Activated B cell treated with CpG ODN at 0.5 μM for 24 hours (primary cell): ENCODE measurements around the gene PIGM. TPM values are rescaled to one million over a fixed set of nuclear protein-coding genes. Genes with fewer than 3 reads are reported as not detected.

Experiments
- ATAC-seq: fragments of 200-7000 bp; cut with Tn5 transposase; one replicate; pipeline ENCODE4 v1.10.0; 2021; ENCODE audit warnings: low read depth, mild to moderate bottlenecking, moderate library complexity
- CTCF ChIA-PET: fragments of 350-600 bp; sonication (Branson Sonifier 250); formaldehyde crosslinking; loops from one replicate; lab custom pipeline; 2021; ENCODE audit warnings: antibody characterized with exemption; lab: Charles Lee
- POLR2A ChIA-PET: fragments of 350-600 bp; sonication (Branson Sonifier 250); formaldehyde crosslinking; loops from one replicate; lab custom pipeline; 2021; ENCODE audit warnings: antibody characterized with exemption; lab: Charles Lee
- DNase-seq: peaks from one replicate; pipeline ENCODE4 v3.0.0; 2022
- H3K27ac Mint-ChIP-seq: one replicate; pipeline ENCODE4 v1.8.0; 2020; ENCODE audit warnings: mixed read lengths
- H3K27me3 Mint-ChIP-seq: one replicate; pipeline ENCODE4 v1.8.0; 2021; ENCODE audit warnings: mixed read lengths
- H3K36me3 Mint-ChIP-seq: one replicate; pipeline ENCODE4 v1.8.0; 2021; ENCODE audit warnings: low read depth, mixed read lengths
- H3K4me1 Mint-ChIP-seq: one replicate; pipeline ENCODE4 v1.8.0; 2021; ENCODE audit warnings: mixed read lengths
- H3K4me3 Mint-ChIP-seq: one replicate; pipeline ENCODE4 v1.8.0; 2020; ENCODE audit warnings: mild to moderate bottlenecking, mixed read lengths
- H3K9me3 Mint-ChIP-seq: one replicate; pipeline ENCODE4 v1.8.0; 2020; ENCODE audit warnings: mixed read lengths
- intact Hi-C: fragments of 100-400 bp; cut with micrococcal nuclease; formaldehyde crosslinking; loops from one replicate; pipeline ENCODE4 v1.15.1; 2024
- total RNA-seq: library from RNA; stranded (reverse); gene quantifications from 2 replicates; pipeline ENCODE4 v1.2.3, GENCODE V29; 2022
- TF ChIP-seq, protein P1 (sequence below): fragments of 200-600 bp; IDR thresholded peaks from one replicate; pipeline ENCODE4 v1.8.0; 2022; ENCODE audit warnings: antibody characterized with exemption, mild to moderate bottlenecking

Gene PIGM
- total RNA-seq, 1 donor from 2014 or later, result 5.3 TPM

DNA sequence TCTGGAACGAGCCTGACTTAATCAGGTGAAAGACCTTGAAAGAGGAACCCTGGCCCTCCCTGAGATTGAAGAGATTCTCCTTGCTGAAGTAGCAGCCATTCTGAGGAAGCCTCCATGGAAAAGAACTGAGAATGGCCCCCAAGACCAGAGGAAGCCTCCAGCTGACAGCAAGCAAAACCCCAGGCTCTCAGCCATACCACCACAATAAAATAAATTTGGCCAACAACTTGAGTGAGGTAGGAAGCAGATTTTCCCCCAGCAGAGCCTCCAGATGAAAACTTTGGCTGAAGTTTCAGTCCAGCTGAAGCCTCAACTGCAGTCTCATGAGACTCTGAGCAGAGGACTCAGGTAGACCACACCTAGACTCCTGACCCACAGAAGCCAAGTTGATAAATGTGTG is 43.8 kb downstream of the PIGM start:
- CTCF ChIA-PET, result no interaction called here
- Mint-ChIP-seq H3K4me3 (no peak overlapping the region), H3K36me3 (no peaks in the 10 kb centered on the region), H3K4me1 (peaks cover 2% of the 10 kb centered on the region), H3K27me3 (peaks cover 23% of the 10 kb centered on the region), H3K27ac (no peak overlapping the region), H3K9me3 (no peaks in the 10 kb centered on the region)
- POLR2A ChIA-PET, result no interaction called here
- TF ChIP-seq, protein P1, sequence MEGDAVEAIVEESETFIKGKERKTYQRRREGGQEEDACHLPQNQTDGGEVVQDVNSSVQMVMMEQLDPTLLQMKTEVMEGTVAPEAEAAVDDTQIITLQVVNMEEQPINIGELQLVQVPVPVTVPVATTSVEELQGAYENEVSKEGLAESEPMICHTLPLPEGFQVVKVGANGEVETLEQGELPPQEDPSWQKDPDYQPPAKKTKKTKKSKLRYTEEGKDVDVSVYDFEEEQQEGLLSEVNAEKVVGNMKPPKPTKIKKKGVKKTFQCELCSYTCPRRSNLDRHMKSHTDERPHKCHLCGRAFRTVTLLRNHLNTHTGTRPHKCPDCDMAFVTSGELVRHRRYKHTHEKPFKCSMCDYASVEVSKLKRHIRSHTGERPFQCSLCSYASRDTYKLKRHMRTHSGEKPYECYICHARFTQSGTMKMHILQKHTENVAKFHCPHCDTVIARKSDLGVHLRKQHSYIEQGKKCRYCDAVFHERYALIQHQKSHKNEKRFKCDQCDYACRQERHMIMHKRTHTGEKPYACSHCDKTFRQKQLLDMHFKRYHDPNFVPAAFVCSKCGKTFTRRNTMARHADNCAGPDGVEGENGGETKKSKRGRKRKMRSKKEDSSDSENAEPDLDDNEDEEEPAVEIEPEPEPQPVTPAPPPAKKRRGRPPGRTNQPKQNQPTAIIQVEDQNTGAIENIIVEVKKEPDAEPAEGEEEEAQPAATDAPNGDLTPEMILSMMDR, result no peak
- ATAC-seq (no peak), DNase-seq (no peak)
- intact Hi-C loops, result no loop called here

DNA sequence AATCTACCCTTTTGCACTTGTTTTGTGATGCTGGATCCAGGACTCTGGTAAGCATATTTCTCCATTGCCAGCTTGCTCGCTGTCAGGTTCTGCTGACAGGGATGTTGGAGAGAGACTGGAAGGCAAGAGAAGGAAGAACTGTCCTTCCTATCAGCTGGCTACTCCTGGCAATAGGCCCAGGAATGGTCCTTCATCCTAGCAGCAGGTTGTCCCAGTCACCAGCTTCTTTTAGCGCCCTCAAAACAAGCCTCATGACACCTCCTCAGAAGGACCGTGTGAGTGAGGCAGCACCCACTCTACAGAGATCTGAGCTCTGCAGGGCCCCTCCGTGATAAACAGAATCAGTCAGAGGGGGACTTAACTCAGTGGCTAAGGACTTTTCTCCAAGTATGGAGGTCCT is 44.6 kb downstream of the PIGM start:
- H3K27me3 Mint-ChIP-seq, result peaks cover 28% of the 10 kb centered on the region
- TF ChIP-seq, protein P1, result no peak
- intact Hi-C loops, result no loop called here
- H3K4me1 Mint-ChIP-seq, result peaks cover 2% of the 10 kb centered on the region
- H3K27ac Mint-ChIP-seq, result no peak overlapping the region
- CTCF ChIA-PET, result no interaction called here
- no peak for DNase-seq
- POLR2A ChIA-PET, result no interaction called here
- no peaks in the 10 kb centered on the region for H3K36me3 Mint-ChIP-seq
- no peak for ATAC-seq
- no peak overlapping the region for H3K4me3 Mint-ChIP-seq
- no peaks in the 10 kb centered on the region for H3K9me3 Mint-ChIP-seq

DNA sequence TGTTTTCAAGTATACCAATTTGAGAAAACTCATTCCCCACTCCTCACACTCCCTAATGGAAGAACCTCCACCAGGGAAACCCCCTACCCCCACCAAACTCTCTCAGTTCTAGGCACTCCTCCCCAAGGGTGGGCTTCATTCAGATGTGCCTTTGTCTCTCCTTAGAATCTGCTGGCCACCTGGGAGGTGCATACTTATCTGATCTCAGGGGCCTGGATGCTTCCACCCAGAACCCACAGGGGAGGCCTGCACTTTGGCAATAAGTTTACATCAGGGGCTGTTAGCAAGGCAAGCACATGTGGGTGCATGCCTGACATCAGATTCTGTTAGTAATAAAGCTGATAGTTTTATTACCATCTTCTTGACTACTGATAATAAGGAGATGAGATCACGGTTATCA is 45.3 kb downstream of the PIGM start:
- ATAC-seq, result no peak
- DNase-seq, result no peak
- ChIA-PET POLR2A (no interaction called here), CTCF (no interaction called here)
- H3K27ac Mint-ChIP-seq, result no peak overlapping the region
- no peaks in the 10 kb centered on the region for H3K9me3 Mint-ChIP-seq
- no peaks in the 10 kb centered on the region for H3K36me3 Mint-ChIP-seq
- intact Hi-C loops, result no loop called here
- H3K27me3 Mint-ChIP-seq, result peaks cover 29% of the 10 kb centered on the region
- H3K4me3 Mint-ChIP-seq, result no peak overlapping the region
- no peaks in the 10 kb centered on the region for H3K4me1 Mint-ChIP-seq
- TF ChIP-seq, protein P1, result no peak

DNA sequence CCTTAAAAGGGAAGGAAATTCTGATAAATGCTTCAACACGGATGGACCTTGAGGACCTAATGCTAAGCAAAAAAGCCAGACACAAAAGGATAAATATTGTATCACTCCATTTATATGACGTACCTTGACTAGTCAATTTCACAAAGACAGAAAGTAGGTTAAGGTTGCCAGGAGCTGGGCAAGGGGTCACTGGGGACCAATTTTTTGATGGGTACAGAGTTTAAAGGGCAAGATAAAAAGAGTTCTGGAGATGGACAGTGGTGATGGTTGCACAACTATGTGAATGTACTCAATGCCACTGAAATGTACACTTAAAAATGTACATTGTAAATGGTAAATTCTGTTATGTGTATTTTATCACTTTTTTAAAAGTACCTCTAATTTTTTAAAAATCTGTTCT is 45.7 kb downstream of the PIGM start:
- intact Hi-C loops, result no loop called here
- DNase-seq, result no peak
- TF ChIP-seq, protein P1, result no peak
- Mint-ChIP-seq H3K27ac (no peak overlapping the region), H3K4me1 (no peaks in the 10 kb centered on the region), H3K36me3 (no peaks in the 10 kb centered on the region), H3K9me3 (no peaks in the 10 kb centered on the region), H3K27me3 (peaks cover 27% of the 10 kb centered on the region), H3K4me3 (no peak overlapping the region)
- POLR2A ChIA-PET, result no interaction called here
- CTCF ChIA-PET, result no interaction called here
- no peak for ATAC-seq

DNA sequence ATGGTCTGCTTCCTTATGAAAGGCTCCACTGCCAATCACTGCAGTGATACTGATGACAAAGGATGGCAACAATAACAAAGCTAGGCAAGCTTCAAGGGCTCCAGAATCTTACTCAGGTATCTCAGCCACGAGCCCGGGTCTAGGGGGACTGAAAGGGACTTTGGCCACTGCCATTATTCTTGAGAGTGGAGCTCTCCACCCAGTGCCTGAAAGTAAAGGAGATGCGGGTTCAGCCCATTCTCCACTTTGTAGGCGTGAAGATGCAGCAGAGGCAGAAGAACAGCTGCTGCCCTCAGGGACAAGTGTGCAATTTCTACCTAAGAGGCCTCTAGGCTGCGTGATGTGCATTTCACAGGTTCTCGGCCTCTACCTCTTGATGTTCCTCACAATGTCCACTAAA is 46.3 kb downstream of the PIGM start:
- H3K4me1 Mint-ChIP-seq, result no peaks in the 10 kb centered on the region
- ATAC-seq (no peak), DNase-seq (no peak)
- ChIA-PET CTCF (interaction anchor here (1.5 kb wide), 1 partner anchor 22 kb away, joined by 4 read pairs; no protein-coding TSS in a partner anchor), POLR2A (no interaction called here)
- intact Hi-C loops, result no loop called here
- peaks cover 31% of the 10 kb centered on the region for H3K27me3 Mint-ChIP-seq
- TF ChIP-seq, protein P1, result no peak
- H3K36me3 Mint-ChIP-seq, result no peaks in the 10 kb centered on the region
- no peak overlapping the region for H3K27ac Mint-ChIP-seq
- no peak overlapping the region for H3K4me3 Mint-ChIP-seq
- H3K9me3 Mint-ChIP-seq, result no peaks in the 10 kb centered on the region
